Lung microvascular endothelial cell (primary cell): ENCODE results near the gene HLF. TPM values are rescaled to one million over a fixed set of nuclear protein-coding genes. Genes with fewer than 3 reads are reported as not detected.
"Not testable (repeated sequence)": the region's sequence is repeated elsewhere in the genome, so short reads cannot be mapped to it uniquely, and the experiment has no call there.

Experiments
- DNase-seq, 2 donors: peaks; one replicate each; pipeline versions ENCODE4 v3.0.0 to v3.0.0-alpha.2; 2010; ENCODE audit warnings: low read depth in 2 of 2
- total RNA-seq: library from RNA; depleted of rRNA; stranded (reverse); fragments of >200 nt; gene quantifications from 2 replicates; pipeline ENCODE4 v1.2.1, GENCODE V29; 2014

Gene HLF
- total RNA-seq, 1 donor from 2014 or later, result not detected

- DNase-seq, result no peak
Observed at GRCh38 chr17:55327225-55328088, 62.7 kb downstream of the HLF start.

DNA sequence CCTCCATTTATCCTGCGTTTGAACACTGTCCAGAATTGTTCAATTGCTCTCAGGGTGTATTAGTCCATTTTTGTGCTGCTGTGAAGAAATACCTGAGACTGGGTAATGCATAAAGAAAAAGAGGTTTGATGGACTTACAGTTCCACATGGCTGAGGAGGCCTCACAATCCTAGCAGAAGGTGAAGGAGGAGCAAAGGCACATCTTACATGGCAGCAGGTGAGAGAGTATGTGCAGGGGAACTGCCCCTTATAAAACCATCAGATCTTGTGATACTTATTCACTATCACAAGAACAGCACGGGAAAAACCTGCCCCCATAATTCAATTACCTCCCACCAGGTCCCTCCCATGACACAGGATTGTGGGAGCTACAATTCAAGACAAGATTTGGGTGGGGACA, 63.8 kb downstream of the HLF start:
- DNase-seq, result not testable (repeated sequence)

- no peak for DNase-seq
Observed at GRCh38 chr17:55330344-55330933, 65.7 kb downstream of the HLF start.

GRCh38 chr17:55332296-55333041, 67.7 kb downstream of the HLF start:
- no peak for DNase-seq

DNA sequence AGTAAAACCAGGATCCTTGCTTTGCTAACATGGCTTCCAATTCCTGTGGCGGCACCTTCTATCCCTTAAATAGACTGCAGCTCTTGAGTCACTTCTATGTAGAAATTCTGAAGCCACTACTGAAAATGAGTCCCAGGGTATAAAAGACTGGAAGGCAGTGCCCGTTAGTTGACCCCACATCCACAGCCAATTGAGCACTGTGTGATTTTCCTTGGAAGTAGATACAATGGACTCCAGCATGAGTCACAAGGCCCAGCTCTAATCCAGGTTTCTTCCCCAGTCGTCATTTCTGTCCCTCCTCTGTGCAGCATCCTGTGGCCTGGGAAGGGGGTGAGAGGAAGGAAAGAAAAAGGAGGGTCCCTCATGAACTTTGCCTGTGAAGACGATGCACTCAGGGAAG, 69.5 kb downstream of the HLF start:
- peak in 1 of 2 donors; percentile 12 for DNase-seq

DNA sequence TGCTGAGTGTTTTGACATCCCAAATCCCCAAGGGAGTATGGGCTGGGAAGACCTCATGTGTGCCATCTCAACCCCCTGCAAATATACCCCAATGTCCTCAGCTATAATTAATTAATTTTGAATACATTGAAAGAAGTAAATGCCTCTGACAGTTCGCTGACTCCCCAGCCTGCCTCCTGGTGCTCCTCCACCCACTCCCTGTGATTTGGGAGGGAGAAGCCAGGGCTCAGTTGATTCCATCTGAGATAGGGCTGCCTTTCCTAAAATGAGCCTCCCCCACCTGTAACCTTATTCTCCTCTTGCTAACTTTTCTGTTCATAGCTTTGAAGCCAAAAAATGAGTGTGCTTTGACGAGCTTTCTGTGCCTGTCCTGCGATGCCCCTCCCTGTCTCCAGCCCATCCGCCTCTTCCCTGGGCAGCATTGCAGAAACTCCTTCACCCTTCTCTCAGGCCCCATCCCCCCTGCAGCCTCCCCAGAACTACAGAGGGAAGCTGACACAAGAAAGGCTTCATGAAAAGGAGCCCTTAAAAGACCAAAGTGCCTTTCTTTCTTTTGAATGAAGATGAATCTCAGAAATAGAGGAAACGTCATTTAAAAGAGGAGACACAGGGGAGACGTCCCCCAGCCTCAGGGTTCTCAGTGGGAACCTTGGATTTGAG, 70.3 kb downstream of the HLF start:
- DNase-seq, result no peak

GRCh38 chr17:55335625-55336024, 70.9 kb downstream of the HLF start:
- no peak for DNase-seq

GRCh38 chr17:55336426-55336825, 71.7 kb downstream of the HLF start:
- DNase-seq, result no peak

GRCh38 chr17:55340176-55340575, 75.4 kb downstream of the HLF start:
- no peak for DNase-seq

DNA sequence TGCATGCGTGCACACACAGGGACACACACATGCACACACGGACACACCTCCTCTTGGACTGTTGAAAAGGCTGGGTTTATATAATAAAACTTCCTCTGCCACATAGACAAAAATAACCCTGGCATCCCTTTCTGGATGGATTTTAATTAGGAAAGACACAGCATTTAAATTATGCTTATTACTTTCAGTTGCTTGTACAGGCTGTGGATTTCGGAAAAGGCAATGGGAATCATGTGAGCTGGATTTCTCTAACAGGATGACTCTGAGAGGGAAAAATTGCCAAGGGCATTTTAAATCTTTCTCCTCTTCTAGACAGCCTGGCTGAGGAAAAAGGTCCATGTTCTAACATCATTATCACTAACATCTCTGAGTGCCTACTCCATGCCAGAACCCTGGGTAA, 75.9 kb downstream of the HLF start:
- no peak for DNase-seq

GRCh38 chr17:55341432-55341831, 76.7 kb downstream of the HLF start:
- no peak for DNase-seq

DNA sequence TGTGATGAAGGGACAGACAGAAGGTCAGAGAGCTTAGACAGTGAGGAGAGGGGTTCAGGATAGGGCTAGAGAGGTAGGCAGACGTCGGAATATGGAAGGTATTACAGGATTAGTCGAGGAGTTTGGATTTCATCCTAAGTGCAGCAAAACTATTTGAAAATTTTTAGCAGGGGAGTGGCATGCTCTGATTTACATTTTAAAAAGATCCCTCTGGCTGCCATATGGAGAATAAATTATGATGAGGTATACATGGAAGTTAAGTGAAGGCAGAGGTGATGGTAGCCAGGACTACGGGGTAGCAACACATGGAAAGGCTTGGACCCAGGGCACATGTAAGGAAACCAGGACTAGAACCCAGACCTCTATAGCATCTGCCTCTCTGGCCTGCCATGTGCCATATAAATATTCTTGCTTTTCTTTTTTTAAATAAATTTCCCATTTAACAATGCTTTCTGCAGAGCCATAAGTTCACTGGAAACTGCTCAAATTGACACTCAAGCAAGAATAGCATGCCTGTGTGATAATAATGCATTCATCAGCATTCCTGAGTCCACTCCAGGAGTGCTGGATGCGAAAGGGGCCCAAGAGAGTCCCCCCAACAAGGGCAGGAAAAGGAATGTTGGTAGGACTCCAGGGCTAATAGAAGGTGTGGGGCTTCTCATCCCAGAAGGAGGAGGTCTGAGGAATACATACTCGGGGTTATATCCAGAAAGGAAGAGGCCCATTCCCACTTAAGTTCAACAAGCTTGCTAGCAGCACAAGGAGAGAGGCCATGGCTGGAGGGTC, 78.2 kb downstream of the HLF start:
- no peak for DNase-seq

GRCh38 chr17:55343900-55344513, 79.2 kb downstream of the HLF start:
- DNase-seq, result no peak

DNA sequence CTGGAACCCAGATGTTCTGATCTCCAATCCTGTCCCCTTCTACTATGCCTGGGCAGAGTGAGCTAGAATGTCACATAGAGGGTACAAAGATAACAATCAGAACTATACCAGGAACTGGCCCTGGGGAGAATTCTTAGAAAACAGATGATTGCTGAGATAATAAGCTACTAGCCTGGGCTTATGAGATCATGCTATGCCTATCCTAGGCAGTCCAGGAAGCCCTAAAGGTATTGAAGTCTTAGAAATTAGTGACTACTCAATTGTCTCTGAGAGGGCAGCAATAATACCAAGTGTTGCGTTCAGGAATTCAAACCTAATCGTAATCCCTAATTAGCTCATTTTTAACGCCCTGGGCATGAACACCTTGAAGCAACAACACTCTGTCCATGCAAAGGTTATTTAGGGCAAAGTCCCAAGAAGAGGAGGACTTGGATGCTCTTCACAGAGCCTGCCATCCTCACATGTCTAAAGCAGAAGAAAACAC, 79.8 kb downstream of the HLF start:
- no peak for DNase-seq

DNA sequence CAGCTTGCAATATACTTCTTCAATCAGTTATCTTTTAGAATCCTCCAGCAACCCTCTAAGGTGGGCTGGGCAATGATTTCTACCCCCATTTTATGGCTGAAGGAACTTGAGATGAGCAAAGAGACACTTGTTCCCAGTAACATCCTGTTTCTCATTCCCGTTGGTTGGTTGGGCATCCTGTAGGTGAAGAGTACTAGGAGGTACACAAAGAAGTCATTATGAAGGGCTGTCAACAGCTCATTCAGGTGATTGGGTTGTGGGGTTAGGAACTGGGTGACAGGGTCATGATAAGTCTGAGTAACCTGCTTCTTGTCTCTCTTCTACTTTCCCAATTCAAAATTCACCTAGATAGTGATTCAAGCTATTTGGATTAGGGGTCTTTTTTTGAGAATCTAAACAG, 80.4 kb downstream of the HLF start:
- no peak for DNase-seq

- no peak for DNase-seq
Observed at GRCh38 chr17:55346658-55347057, 81.9 kb downstream of the HLF start.

GRCh38 chr17:55347341-55347740, 82.6 kb downstream of the HLF start:
- DNase-seq, result no peak

GRCh38 chr17:55348749-55349354, 84.1 kb downstream of the HLF start:
- DNase-seq, result peak; percentile 47 to 59

- DNase-seq, result no peak
Observed at GRCh38 chr17:55350825-55351205, 86.1 kb downstream of the HLF start.

GRCh38 chr17:55351226-55351625, 86.5 kb downstream of the HLF start:
- no peak for DNase-seq
